MM.1S (cell line): Measurements from ENCODE around the gene CERS3.

Experiments
- EZH2 ChIP-seq: fragments of 300-600 bp; sonication (generic); optimal IDR thresholded peaks from 2 replicates; pipeline ENCODE3; 2017; ENCODE audit warnings: low read depth, mild to moderate bottlenecking, antibody characterized with exemption, low read length, mixed read lengths
- EZH2phosphoT487 ChIP-seq: fragments of 300-600 bp; sonication (generic); IDR thresholded peaks from 2 replicates; pipeline ENCODE4 v1.6.1; 2018; ENCODE audit warnings: antibody characterized with exemption, low read length
- TF ChIP-seq, protein P1 (sequence below): fragments of 300-600 bp; sonication (generic); IDR thresholded peaks from 2 replicates; pipeline ENCODE4 v1.5.1; 2016; ENCODE audit warnings: antibody characterized with exemption, low read length, mixed read lengths

DNA sequence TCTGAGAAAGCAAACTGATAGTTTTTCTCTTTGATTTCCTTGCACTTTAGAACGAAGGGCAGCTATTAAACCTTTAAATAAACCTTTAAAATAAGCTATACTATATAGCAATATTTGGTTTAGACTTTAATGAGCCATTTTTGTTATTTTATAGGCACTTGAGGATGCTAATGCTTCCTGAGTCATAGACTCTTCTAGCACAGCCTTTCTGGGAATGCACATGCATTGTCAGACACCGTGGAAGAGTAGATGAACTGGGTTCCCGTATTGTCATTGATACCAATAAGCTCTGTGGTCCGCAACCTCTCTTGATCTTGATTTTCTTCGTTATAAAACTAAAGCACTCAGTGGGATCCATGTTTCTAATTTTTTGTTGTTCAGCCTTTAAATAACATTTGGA is 27.6 kb downstream of the CERS3 start:
- TF ChIP-seq, protein P1, sequence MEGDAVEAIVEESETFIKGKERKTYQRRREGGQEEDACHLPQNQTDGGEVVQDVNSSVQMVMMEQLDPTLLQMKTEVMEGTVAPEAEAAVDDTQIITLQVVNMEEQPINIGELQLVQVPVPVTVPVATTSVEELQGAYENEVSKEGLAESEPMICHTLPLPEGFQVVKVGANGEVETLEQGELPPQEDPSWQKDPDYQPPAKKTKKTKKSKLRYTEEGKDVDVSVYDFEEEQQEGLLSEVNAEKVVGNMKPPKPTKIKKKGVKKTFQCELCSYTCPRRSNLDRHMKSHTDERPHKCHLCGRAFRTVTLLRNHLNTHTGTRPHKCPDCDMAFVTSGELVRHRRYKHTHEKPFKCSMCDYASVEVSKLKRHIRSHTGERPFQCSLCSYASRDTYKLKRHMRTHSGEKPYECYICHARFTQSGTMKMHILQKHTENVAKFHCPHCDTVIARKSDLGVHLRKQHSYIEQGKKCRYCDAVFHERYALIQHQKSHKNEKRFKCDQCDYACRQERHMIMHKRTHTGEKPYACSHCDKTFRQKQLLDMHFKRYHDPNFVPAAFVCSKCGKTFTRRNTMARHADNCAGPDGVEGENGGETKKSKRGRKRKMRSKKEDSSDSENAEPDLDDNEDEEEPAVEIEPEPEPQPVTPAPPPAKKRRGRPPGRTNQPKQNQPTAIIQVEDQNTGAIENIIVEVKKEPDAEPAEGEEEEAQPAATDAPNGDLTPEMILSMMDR = no peak
- TF ChIP-seq EZH2 (no peak), EZH2phosphoT487 (no peak)
